HG03139 (cell line): ENCODE data around the gene AVPR1A.

Experiments
- ATAC-seq: cut with Tn5 transposase; IDR thresholded peaks from one replicate; pipeline ENCODE4 v1.9.1; 2021; ENCODE audit not compliant: unreplicated experiment

Gene AVPR1A

DNA sequence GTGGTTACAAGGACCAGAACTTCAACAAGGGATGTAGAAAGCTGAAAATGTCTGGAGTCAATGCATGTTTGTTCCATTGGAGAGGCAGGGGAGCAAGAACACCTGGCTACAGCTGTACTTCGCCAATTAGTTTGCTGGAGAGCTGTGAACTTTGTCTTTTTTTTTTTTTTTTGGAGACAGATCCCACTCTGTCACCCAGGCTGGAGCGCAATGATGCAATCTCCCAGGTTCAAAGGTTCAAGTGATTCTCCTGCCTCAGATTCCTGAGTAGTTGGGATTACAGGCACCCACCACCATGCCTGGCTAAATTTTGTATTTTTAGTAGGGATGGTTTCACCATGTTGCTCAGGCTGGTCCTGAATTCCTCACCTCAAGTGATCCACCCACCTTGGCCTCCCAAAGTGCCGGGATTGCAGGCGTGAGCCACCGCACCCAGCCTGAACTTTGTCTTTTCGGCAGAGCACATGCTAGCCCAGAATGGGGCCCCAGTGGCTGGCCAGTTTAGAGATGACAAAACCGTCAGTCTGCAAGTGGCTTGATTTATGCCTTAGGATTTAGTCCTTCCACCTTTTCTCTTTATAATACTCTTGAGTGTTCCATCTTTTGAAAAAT lies 55.5 kb downstream of the AVPR1A start:
- ATAC-seq, result no peak

- ATAC-seq, result no peak
Measured at GRCh38 chr12:63093711-63094110, 57.3 kb downstream of the AVPR1A start.

DNA sequence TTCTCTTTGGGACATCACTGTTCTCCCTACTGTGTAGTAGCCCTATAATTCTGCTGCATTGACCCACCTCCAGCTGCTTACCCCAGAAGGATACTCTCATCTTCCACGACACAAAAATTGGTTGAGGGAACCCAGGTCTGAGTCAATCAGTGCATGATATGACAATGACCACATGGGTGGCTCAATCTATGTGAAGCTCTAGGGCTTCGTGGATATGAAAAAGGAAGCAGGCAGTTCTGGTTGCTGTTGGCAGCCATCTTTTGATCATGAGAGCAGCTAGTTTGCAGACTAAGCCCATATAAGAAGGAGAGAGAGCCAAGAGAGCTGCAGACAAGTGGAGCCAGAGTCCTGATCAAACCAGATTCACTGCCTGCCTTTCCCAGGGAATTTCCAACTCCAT lies 57.9 kb downstream of the AVPR1A start:
- ATAC-seq, result no peak
